ENCODE results near the gene ADPRH.
"Not testable (repeated sequence)": the region's sequence is repeated elsewhere in the genome, so short reads cannot be mapped to it uniquely, and the experiment has no call there.

The ADPRH gene

GRCh38 chr3:119560160-119560559 lies 19.1 kb upstream of the ADPRH start:
- no peak for DNase-seq

DNA sequence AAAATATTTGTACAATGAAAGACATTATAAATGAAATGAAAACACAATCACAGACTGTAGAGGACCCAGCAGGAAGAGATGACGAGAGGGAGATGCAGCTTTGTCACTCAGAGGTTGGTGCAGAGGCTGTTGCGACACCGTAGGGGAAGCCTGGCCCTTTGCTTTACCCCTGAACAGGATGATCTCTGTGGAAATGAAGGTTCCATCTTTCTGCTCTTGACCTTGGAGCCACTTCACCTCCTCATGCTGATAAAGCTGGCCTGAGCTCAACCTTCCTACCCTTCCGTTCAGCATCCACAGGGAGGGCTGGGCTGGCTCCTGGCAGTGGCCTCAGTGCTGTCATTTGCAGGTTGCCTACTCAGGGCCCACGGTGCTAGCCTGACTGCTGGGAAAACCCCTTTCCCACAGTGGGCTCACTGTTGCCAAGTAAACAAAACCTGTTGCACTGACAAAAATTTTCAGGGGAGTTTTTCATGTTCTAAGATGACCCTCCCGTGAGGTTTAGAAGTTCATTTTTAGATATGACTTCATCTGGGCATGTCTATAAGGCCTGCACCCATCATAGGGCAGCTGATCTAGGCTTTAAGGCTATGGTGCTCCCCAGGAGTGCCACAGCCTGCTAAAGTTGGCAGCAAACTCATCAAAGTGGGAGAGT lies 16.9 kb upstream of the ADPRH start:
- no peak for DNase-seq

DNA sequence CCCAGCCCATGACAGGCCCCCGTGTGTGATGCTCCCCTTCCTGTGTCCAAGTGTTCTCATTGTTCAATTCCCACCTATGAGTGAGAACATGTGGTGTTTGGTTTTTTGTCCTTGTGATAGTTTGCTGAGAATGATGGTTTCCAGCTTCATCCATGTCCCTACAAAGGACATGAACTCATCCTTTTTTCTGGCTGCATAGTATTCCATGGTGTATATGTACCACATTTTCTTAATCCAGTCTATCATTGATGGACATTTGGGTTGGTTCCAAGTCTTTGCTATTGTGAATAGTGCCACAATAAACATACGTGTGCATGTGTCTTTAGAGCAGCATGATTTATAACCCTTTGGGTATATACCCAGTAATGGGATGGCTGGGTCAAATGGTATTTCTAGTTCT lies 16.0 kb upstream of the ADPRH start:
- not testable (repeated sequence) for DNase-seq

- no peak for DNase-seq
Measured at GRCh38 chr3:119569156-119569555, 10.1 kb upstream of the ADPRH start.

- no peak for DNase-seq
Measured at GRCh38 chr3:119570229-119570628, 9.1 kb upstream of the ADPRH start.

GRCh38 chr3:119571230-119571629 lies 8.1 kb upstream of the ADPRH start:
- DNase-seq = no peak

DNA sequence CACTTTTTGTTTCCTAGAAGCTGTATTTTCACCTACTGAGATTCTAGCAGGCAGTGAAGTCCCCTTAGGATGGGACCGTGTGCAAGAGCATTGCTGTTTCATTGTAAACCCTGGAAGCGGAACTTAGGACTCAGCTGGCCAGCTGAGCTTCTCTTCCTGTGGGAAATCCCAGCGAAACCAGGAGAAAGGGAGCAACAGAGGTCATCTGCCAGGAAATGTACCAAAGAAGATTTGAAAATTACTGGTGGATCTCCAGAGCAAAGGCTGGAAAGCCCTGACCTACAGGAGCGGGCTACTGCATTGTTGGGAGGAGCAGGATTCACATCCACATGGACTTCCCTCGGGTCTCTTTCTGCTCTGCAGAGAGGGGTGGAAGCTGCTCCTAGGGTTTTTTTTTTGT lies 7.6 kb upstream of the ADPRH start:
- no peak for DNase-seq

DNA sequence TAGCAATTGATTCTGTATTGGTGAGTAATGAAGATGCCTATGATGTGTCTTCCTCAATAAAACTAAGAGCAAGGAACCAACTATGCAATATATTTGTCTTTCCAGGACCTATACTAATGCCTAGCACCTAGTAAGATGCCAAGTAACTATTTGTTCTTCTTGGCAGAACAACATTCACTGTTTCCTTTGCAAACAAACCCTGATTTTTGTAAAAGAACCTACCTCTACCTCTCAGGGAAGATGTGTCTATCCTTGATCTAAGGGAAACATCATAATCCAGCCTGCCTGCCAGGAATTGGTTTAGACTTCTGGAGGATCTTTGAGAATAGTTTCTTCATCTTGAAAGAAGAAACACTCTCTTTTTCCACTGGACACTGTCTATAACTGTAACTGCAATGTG lies 3.8 kb upstream of the ADPRH start:
- no peak for DNase-seq

- no peak for DNase-seq
Measured at GRCh38 chr3:119580067-119580760, 922 bp downstream of the ADPRH start.

GRCh38 chr3:119582178-119582577 lies 2.9 kb downstream of the ADPRH start:
- DNase-seq = no peak

- no peak for DNase-seq
Measured at GRCh38 chr3:119585208-119585607, 5.9 kb downstream of the ADPRH start.

DNA sequence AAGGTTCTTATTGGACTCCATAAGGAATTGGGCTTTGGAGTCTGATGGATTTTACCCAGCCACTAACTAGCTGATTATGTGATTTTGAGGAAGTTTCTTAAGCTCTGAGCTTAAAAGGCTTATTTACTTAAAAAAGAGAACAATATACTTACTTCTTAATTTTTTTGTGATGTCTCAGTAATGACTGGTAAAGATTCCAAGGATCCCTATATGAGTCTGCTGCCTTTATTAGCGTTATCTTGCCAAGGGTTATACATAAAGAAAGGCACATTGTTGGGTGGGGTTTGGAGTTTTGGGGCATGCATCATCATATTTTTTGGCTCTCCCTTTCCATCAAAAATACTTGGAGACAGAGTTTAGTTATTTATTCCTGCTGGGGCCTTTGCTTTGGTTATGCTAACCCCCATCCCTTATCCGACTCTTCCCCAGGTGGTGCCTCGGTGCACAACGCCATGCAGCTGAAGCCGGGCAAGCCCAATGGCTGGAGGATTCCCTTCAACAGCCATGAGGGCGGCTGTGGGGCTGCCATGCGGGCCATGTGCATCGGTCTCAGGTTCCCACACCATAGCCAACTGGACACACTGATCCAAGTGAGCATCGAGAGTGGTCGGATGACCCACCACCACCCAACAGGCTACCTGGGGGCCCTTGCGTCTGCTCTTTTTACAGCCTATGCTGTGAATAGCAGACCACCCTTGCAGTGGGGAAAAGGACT lies 6.7 kb downstream of the ADPRH start:
- DNase-seq = no peak

DNA sequence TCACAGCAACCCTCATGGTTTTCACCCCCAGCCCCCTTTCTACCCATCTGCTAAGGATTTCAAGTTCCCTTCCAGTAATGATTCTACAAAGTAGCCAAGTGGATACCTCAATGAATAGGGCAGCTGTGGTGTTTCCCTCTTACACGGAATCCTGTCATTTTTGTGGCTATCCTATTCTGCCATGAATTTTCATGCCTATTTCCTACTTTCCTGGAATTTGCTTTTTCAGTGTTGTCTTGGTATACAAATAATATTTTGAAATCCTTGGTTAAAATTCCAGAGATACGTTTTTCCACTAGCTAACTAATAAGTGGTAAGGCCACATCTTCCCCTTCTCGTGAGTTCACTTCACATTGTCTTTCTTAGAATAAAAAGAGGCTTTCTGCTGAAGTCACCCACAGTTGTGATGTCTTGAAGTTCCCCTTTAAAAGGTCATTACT lies 7.5 kb downstream of the ADPRH start:
- no peak for DNase-seq

- DNase-seq = no peak
Measured at GRCh38 chr3:119588112-119588511, 8.8 kb downstream of the ADPRH start.

GRCh38 chr3:119589102-119589773 lies 9.9 kb downstream of the ADPRH start:
- no peak for DNase-seq

- no peak for DNase-seq
Measured at GRCh38 chr3:119590706-119591105, 11.4 kb downstream of the ADPRH start.

DNA sequence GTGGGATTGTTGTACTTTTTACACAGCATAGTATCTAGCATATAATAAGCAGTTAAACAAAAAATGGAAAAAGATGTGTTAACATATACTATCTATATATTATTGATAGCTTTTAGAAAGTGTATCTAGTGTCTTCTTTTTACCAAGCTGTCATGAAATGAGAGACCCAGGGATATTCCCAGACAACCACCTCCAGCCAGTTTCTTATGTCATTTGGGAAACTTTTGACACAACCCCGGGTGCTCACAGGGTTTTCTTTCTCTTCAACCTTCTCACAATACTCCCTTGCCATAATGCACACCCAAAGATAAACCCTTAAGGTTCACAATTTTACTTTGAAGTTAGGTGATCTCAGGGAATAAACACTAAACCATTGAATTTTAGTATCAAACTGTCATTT lies 13.6 kb downstream of the ADPRH start:
- DNase-seq = no peak

- no peak for DNase-seq
Measured at GRCh38 chr3:119594066-119594465, 14.8 kb downstream of the ADPRH start.

- DNase-seq = not testable (repeated sequence)
Measured at GRCh38 chr3:119594929-119595328, 15.6 kb downstream of the ADPRH start.

- no peak for DNase-seq
Measured at GRCh38 chr3:119595639-119596334, 16.5 kb downstream of the ADPRH start.

- DNase-seq = no peak
Measured at GRCh38 chr3:119596398-119596797, 17.1 kb downstream of the ADPRH start.

DNA sequence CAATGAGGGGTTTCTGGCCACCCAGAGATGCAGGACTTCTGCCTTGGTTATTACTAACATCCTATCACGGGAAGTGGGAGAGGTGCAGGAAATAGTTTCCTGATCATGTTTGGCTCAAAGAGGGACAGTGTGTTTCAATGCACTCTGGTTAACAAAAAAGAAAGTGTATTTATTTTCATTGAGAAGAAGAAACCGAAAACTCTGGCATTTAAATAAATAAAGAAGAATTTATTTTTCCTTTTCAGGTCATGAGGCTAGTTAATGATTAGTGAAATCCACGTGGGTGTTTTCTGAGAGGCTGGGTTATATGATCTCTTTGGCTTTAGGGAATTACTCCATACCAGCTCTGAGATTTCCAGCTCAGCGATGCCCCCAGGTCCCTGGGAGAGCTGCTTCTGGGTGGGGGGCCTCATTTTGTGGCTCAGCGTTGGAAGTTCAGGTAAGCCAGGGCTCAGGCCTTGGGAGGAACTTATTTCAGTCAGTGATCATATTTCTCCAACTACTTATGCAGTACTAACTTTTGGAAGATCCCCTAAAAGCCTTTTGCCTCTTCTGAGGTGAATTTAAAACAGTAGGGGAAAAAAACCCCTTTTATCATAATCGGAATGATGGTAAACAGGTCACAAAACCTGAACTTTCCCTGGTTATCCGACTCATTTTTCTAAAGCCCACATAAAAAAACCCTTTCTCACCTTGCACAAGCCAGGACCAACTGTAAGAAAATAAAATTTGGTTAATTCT lies 18.4 kb downstream of the ADPRH start, which contains the start of gene PLA1A:
TSS of gene PLA1A (plus strand) at position 338 of the 741 bp plus-strand sequence. CDS start at position 367, 29 bp downstream.
- DNase-seq = no peak

Data from HCEC 1CT (cell line).